CD14-positive monocyte (primary cell): ENCODE results near the gene INO80D. TPM values are rescaled to one million over a fixed set of nuclear protein-coding genes. Genes with fewer than 3 reads are reported as not detected.

Source experiments
- DNase-seq, 3 donors: peaks; one replicate each; pipeline ENCODE4 v3.0.0-alpha.2; 2011 to 2022
- H2AFZ ChIP-seq: 2 replicates; pipeline ENCODE4 v1.6.0; 2012; ENCODE audit warnings: mild to moderate bottlenecking, low read depth, low read length, inconsistent platforms; ENCODE audit not compliant: insufficient read depth, poor library complexity, severe bottlenecking
- H3K27ac ChIP-seq, 2 donors: 1 replicate in 1 of 2; 2 replicates in 1 of 2; pipeline ENCODE4 v1.5.1; 2012 to 2013; ENCODE audit warnings: low read length in 2 of 2, control low read depth in 1 of 2, inconsistent platforms in 1 of 2, low read depth in 1 of 2, mild to moderate bottlenecking in 1 of 2
- H3K27me3 ChIP-seq, 2 donors: one replicate each; pipeline versions ENCODE4 v1.6.0 to v1.6.1; 2011 to 2013; ENCODE audit warnings: low read length in 2 of 2; ENCODE audit not compliant: control insufficient read depth in 2 of 2, insufficient read depth in 2 of 2
- H3K36me3 ChIP-seq, 2 donors: replicated peaks in 1 of 2; 1 replicate in 1 of 2; 2 replicates in 1 of 2; pipeline versions ENCODE4 v1.5.1 to v1.6.1; 2012 to 2013; ENCODE audit warnings: low read length in 2 of 2, control low read depth in 1 of 2, inconsistent platforms in 1 of 2, mild to moderate bottlenecking in 1 of 2; ENCODE audit not compliant: insufficient read depth in 2 of 2, control insufficient read depth in 1 of 2
- H3K4me1 ChIP-seq, 2 donors: 1 replicate in 1 of 2; 2 replicates in 1 of 2; pipeline versions ENCODE4 v1.5.1 to v1.6.1; 2012 to 2013; ENCODE audit warnings: low read length in 2 of 2, control low read depth in 1 of 2, inconsistent platforms in 1 of 2, mild to moderate bottlenecking in 1 of 2, moderate library complexity in 1 of 2; ENCODE audit not compliant: insufficient read depth in 2 of 2, control insufficient read depth in 1 of 2
- H3K4me2 ChIP-seq: replicated peaks from 2 replicates; pipeline ENCODE3; 2012; ENCODE audit warnings: low read length, moderate library complexity, mild to moderate bottlenecking; ENCODE audit not compliant: poor library complexity, severe bottlenecking; ENCODE audit errors: extremely low read depth
- H3K4me3 ChIP-seq, 3 experiments: fragments of 200-600 bp in 1 of 3; sonication (generic) in 1 of 3; replicated peaks in 1 of 3; 1 replicate in 2 of 3; 2 replicates in 1 of 3; pipeline ENCODE4 v1.5.1; 2011 to 2013; ENCODE audit warnings: low read length in 3 of 3, mild to moderate bottlenecking in 3 of 3, control low read depth in 2 of 3, low read depth in 2 of 3, inconsistent platforms in 1 of 3, moderate library complexity in 1 of 3
- H3K79me2 ChIP-seq: 2 replicates; pipeline ENCODE4 v1.6.0; 2012; ENCODE audit warnings: mild to moderate bottlenecking, control low read depth, inconsistent platforms, low read length, moderate library complexity; ENCODE audit not compliant: insufficient read depth
- H3K9ac ChIP-seq: 2 replicates; pipeline ENCODE4 v1.6.0; 2017; ENCODE audit warnings: low read length, mild to moderate bottlenecking; ENCODE audit not compliant: insufficient read depth, poor library complexity, severe bottlenecking
- H3K9me3 ChIP-seq, 2 donors: replicated peaks in 1 of 2; 1 replicate in 1 of 2; 2 replicates in 1 of 2; pipeline versions ENCODE4 v1.5.1 to v1.6.1; 2012 to 2013; ENCODE audit warnings: low read length in 2 of 2, control low read depth in 1 of 2; ENCODE audit not compliant: control insufficient read depth in 1 of 2, insufficient read depth in 1 of 2
- H4K20me1 ChIP-seq: 2 replicates; pipeline ENCODE4 v1.6.0; 2012; ENCODE audit warnings: mild to moderate bottlenecking, low read length, control low read depth, moderate library complexity; ENCODE audit not compliant: insufficient read depth
- H3K27ac Mint-ChIP-seq, 7 donors: one replicate each; pipeline ENCODE4 v1.8.0; 2020; ENCODE audit warnings: mild to moderate bottlenecking in 7 of 7, mixed read lengths in 7 of 7, moderate library complexity in 6 of 7, inconsistent platforms in 2 of 7
- H3K27me3 Mint-ChIP-seq, 3 donors: one replicate each; pipeline ENCODE4 v1.8.0; 2021 to 2022; ENCODE audit warnings: low read depth in 3 of 3, mild to moderate bottlenecking in 3 of 3, mixed read lengths in 3 of 3, moderate library complexity in 3 of 3, inconsistent platforms in 1 of 3
- H3K36me3 Mint-ChIP-seq, 2 donors: one replicate each; pipeline ENCODE4 v1.8.0; 2020; ENCODE audit warnings: mixed read lengths in 2 of 2, inconsistent platforms in 1 of 2, mild to moderate bottlenecking in 1 of 2
- H3K4me1 Mint-ChIP-seq: one replicate; pipeline ENCODE4 v1.8.0; 2020; ENCODE audit warnings: mild to moderate bottlenecking, mixed read lengths
- H3K4me3 Mint-ChIP-seq, 2 donors: one replicate each; pipeline ENCODE4 v1.8.0; 2020; ENCODE audit warnings: mild to moderate bottlenecking in 2 of 2, mixed read lengths in 2 of 2, moderate library complexity in 1 of 2
- H3K9me3 Mint-ChIP-seq, 7 donors: one replicate each; pipeline ENCODE4 v1.8.0; 2020 to 2022; ENCODE audit warnings: mixed read lengths in 7 of 7, mild to moderate bottlenecking in 6 of 7, moderate library complexity in 6 of 7, inconsistent platforms in 2 of 7
- WGBS: methylation state at CpG from one replicate; pipeline ENCODE4 v1.1.5; 2013; ENCODE audit warnings: missing lambda C conversion rate; ENCODE audit not compliant: insufficient coverage; 5-methylcytosine and 5-hydroxymethylcytosine counted together
- intact Hi-C, 2 donors: fragments of 100-400 bp; cut with micrococcal nuclease; formaldehyde crosslinking; loops; one replicate each; pipeline versions ENCODE4 v1.15.0 to v1.15.1; 2023
- polyA plus RNA-seq, 3 donors: library from polyadenylated mRNA; depleted of rRNA in 1 of 3; unstranded in 2 of 3; stranded (reverse) in 1 of 3; fragments of 300-500 nt in 2 of 3; fragments of >200 nt in 1 of 3; fragmentation: Illumina TruSeq in 2 of 3; gene quantifications; 1 replicate in 2 of 3; 2 replicates in 1 of 3; pipeline ENCODE4 v1.2.3, GENCODE V29; 2012 to 2021
- TF ChIP-seq, protein P1 (sequence below): fragments of 200-600 bp; IDR thresholded peaks from one replicate; pipeline ENCODE4 v1.8.0; 2022; ENCODE audit warnings: antibody characterized with exemption, mild to moderate bottlenecking

INO80D gene
- polyA plus RNA-seq, 3 donors = 3.8 to 6.1 (median 4.4) TPM

GRCh38 chr2:205948883-205949282 is 137.1 kb downstream of the INO80D start:
- Mint-ChIP-seq H3K9me3 (peaks cover 0 to 18% (median 8%) of the 10 kb centered on the region in 7 donors), H3K36me3 (no peaks in the 10 kb centered on the region), H3K27me3 (peaks cover 0 to 4% (median 0%) of the 10 kb centered on the region in 3 donors), H3K4me3 (no peak overlapping the region), H3K4me1 (peaks cover 36% of the 10 kb centered on the region), H3K27ac (no peak overlapping the region)
- Histone ChIP-seq H3K79me2 (no peaks in the 10 kb centered on the region), H4K20me1 (no peaks in the 10 kb centered on the region), H2AFZ (peak overlapping the region; percentile 37), H3K36me3 (no peaks in the 10 kb centered on the region), H3K9me3 (no peaks in the 10 kb centered on the region), H3K4me3 (no peak overlapping the region), H3K4me2 (no peak overlapping the region), H3K27ac (no peak overlapping the region), H3K4me1 (peaks cover 27 to 32% of the 10 kb centered on the region in 2 donors), H3K9ac (no peak overlapping the region), H3K27me3 (no peaks in the 10 kb centered on the region)
- 70% methylated on average over 2 of the region's 7 CpGs for WGBS
- DNase-seq = no peak
- intact Hi-C loops = no loop called here
- TF ChIP-seq, protein P1, sequence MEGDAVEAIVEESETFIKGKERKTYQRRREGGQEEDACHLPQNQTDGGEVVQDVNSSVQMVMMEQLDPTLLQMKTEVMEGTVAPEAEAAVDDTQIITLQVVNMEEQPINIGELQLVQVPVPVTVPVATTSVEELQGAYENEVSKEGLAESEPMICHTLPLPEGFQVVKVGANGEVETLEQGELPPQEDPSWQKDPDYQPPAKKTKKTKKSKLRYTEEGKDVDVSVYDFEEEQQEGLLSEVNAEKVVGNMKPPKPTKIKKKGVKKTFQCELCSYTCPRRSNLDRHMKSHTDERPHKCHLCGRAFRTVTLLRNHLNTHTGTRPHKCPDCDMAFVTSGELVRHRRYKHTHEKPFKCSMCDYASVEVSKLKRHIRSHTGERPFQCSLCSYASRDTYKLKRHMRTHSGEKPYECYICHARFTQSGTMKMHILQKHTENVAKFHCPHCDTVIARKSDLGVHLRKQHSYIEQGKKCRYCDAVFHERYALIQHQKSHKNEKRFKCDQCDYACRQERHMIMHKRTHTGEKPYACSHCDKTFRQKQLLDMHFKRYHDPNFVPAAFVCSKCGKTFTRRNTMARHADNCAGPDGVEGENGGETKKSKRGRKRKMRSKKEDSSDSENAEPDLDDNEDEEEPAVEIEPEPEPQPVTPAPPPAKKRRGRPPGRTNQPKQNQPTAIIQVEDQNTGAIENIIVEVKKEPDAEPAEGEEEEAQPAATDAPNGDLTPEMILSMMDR = no peak

GRCh38 chr2:205948496-205948837 is 137.5 kb downstream of the INO80D start:
- no peak overlapping the region for H3K27ac Mint-ChIP-seq
- H3K4me1 Mint-ChIP-seq = peaks cover 39% of the 10 kb centered on the region
- peak overlapping the region; percentile 37 for H2AFZ ChIP-seq

More at GRCh38 chr2:205948496-205948837, 137.5 kb downstream of the INO80D start:
- Mint-ChIP-seq H3K4me3 (no peak overlapping the region), H3K27me3 (peaks cover 0 to 3% (median 0%) of the 10 kb centered on the region in 3 donors), H3K36me3 (no peaks in the 10 kb centered on the region), H3K9me3 (peaks cover 0 to 18% (median 8%) of the 10 kb centered on the region in 7 donors)
- Histone ChIP-seq H3K9ac (no peak overlapping the region), H3K9me3 (no peaks in the 10 kb centered on the region), H3K79me2 (no peaks in the 10 kb centered on the region), H3K4me1 (peaks cover 29 to 32% of the 10 kb centered on the region in 2 donors), H3K27ac (no peak overlapping the region), H3K27me3 (no peaks in the 10 kb centered on the region), H4K20me1 (no peaks in the 10 kb centered on the region), H3K4me3 (no peak overlapping the region), H3K36me3 (no peaks in the 10 kb centered on the region), H3K4me2 (no peak overlapping the region)
- 80% methylated on average over 2 of the region's 5 CpGs for WGBS
- intact Hi-C loops = no loop called here
- TF ChIP-seq, protein P1 = no peak
- DNase-seq = no peak
